ENCODE data around the gene REX1BD.

- no peak for TF ChIP-seq EZH2 (IDR thresholded peaks at IDR 0.05)
- no peak for TF ChIP-seq POLR2AphosphoS5 (IDR thresholded peaks at IDR 0.05; ENCODE audit: borderline replicate concordance, low read depth, low read length)
Measured at GRCh38 chr19:18599485-18599884, 10.9 kb downstream of the REX1BD start.

All from SK-N-MC (cell line).